GM19240 (cell line): ENCODE results near the gene RIMBP2.

ENCODE experiments used
- DNase-seq: peaks from one replicate; pipeline ENCODE4 v3.0.0; 2011; ENCODE audit warnings: low spot score; ENCODE audit not compliant: insufficient read length

Gene RIMBP2

GRCh38 chr12:130375296-130376287 lies 340.5 kb downstream of the RIMBP2 start:
- DNase-seq, result no peak

GRCh38 chr12:130374083-130374482 lies 342.0 kb downstream of the RIMBP2 start:
- no peak for DNase-seq

- no peak for DNase-seq
Measured at GRCh38 chr12:130372936-130373335, 343.2 kb downstream of the RIMBP2 start.

- no peak for DNase-seq
Measured at GRCh38 chr12:130371296-130371695, 344.8 kb downstream of the RIMBP2 start.

- no peak for DNase-seq
Measured at GRCh38 chr12:130369816-130370215, 346.3 kb downstream of the RIMBP2 start.

GRCh38 chr12:130367523-130367922 lies 348.6 kb downstream of the RIMBP2 start:
- no peak for DNase-seq

GRCh38 chr12:130367003-130367402 lies 349.1 kb downstream of the RIMBP2 start:
- no peak for DNase-seq

- no peak for DNase-seq
Measured at GRCh38 chr12:130366159-130366558, 349.9 kb downstream of the RIMBP2 start.

- DNase-seq, result no peak
Measured at GRCh38 chr12:130364578-130364977, 351.5 kb downstream of the RIMBP2 start.

- no peak for DNase-seq
Measured at GRCh38 chr12:130362060-130362459, 354.0 kb downstream of the RIMBP2 start.

- DNase-seq, result no peak
Measured at GRCh38 chr12:130357729-130358330, 358.3 kb downstream of the RIMBP2 start.

- DNase-seq, result no peak
Measured at GRCh38 chr12:130357241-130357640, 358.9 kb downstream of the RIMBP2 start.

- no peak for DNase-seq
Measured at GRCh38 chr12:130356222-130356621, 359.9 kb downstream of the RIMBP2 start.

GRCh38 chr12:130354407-130354806 lies 361.7 kb downstream of the RIMBP2 start:
- DNase-seq, result no peak

- DNase-seq, result no peak
Measured at GRCh38 chr12:130353081-130353480, 363.0 kb downstream of the RIMBP2 start.

GRCh38 chr12:130351326-130351725 lies 364.8 kb downstream of the RIMBP2 start:
- no peak for DNase-seq

GRCh38 chr12:130350715-130351114 lies 365.4 kb downstream of the RIMBP2 start:
- no peak for DNase-seq

- no peak for DNase-seq
Measured at GRCh38 chr12:130347588-130347987, 368.5 kb downstream of the RIMBP2 start.
